KOPT-K1 (cell line): ENCODE measurements around the gene COL6A2.

ENCODE experiments used
- H3K27ac ChIP-seq: fragments of 200-600 bp; sonication (generic); 2 replicates; pipeline ENCODE4 v1.5.1; 2016; ENCODE audit warnings: antibody characterized with exemption, mild to moderate bottlenecking, low read depth, low read length; ENCODE audit not compliant: poor library complexity, severe bottlenecking
- H3K36me3 ChIP-seq: fragments of 200-600 bp; sonication (generic); 2 replicates; pipeline ENCODE4 v1.5.1; 2017; ENCODE audit warnings: antibody characterized with exemption, mild to moderate bottlenecking, low read length, moderate library complexity; ENCODE audit not compliant: insufficient read depth
- H3K9me3 ChIP-seq: fragments of 200-600 bp; sonication (generic); 2 replicates; pipeline ENCODE4 v1.5.1; 2017; ENCODE audit warnings: antibody characterized with exemption, low read length, mild to moderate bottlenecking; ENCODE audit not compliant: insufficient read depth, poor library complexity, severe bottlenecking

COL6A2 gene

DNA sequence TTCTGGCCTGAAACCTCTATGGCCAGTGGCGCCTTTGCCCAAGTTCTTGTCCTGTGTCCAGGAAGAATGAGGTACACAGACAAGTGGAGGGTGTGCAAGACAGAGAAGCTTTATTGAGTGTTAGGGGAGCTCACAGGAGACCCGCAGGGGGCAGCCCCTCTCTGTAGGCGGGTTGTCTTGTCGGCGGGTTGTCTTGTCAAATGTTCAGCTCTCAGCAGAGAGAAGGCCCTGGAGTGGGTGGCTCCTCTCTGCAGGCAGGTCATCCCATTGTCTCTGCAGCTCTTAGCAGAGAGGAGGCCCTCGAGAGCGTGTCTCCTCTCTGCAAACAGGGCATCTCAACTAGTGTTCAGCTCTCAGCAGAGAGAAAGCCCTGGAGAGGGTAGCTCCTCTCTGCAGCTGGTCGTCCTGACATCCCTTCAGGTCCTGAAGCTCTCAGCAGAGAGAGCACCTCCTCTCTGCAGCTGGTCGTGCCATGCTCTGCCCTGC is 11.0 kb downstream of the COL6A2 start:
- H3K9me3 ChIP-seq: peaks cover 14% of the 10 kb centered on the region
- no peaks in the 10 kb centered on the region for H3K36me3 ChIP-seq
- no peak overlapping the region for H3K27ac ChIP-seq

DNA sequence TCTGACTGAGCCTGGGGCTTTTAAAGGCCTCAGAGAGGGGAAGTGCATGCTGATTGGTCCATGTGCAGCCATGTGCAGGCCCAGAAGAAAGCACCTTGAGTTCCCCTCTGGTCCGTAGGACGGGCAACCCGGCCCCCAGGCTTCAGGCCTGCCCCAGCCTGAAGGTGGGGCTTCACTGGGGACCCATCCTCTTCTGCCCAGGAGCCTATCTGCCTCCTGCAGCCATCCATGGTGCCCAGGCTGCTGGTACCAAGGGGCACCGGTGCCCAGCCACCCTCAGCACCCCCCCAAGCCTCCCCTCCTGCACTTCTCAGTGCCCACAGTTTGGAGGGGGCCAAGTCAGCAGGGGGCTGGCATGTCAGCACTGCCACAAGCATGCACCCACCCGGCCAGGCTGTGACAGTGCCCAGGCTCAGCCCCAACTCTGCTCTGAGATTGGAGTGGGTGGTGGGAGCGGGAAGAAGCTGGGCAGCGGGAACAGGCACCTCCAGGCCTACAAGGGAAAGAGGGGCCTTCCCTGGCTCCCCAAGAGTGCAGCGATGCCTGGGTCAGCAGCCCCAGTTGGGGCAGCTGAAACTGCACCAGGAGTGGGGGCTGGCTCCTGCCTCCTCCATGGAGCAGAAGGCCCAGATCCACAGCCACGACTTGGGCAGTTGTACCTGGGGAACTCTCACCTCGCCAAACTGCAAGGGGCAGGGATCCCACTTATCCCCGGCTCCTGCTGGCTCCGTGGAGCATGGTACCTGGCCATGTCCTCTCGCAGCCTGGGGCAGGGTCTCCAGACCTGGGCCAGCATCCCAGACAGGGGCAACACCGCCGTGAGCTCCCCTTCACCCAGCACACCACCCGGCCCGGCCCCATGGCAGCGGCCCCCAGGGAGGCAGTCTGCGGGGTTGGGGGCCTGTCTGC is 11.7 kb downstream of the COL6A2 start:
- no peaks in the 10 kb centered on the region for H3K36me3 ChIP-seq
- peaks cover 14% of the 10 kb centered on the region for H3K9me3 ChIP-seq
- no peak overlapping the region for H3K27ac ChIP-seq

DNA sequence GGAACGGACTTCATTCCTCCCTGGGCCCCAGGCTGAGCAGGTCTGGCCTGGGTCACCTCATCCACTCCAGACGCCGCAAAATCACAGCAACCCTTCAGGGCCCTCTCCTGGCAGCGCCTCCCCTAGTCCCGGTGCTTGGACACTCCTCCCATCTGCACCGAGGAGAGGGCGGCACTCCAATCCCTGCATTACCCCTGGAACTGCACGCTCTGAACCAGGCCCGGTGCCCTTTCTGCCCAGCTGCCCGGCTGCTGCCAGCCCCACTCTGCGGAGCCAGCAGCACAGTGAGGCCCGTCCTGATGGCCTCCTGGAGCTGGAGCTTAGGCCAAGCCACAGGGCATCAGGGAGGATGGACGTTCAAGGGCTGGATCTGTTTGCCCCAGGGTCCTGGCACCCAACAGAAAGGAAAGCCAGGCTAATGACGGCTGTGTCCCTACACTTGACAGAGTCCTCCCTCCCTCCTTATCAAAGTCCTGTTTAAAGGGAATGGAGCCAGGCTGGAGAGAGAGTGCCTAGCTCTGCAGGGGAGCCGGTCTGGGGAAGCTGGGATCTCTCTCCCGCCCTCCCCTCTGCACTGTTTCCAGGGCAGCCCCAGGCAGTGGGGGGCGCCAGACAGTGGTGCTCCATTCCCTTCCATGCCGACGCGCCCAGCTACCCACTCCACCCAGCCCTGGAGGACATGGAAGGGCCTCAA is 12.7 kb downstream of the COL6A2 start:
- H3K9me3 ChIP-seq: peaks cover 20% of the 10 kb centered on the region
- H3K27ac ChIP-seq: no peak overlapping the region
- H3K36me3 ChIP-seq: no peaks in the 10 kb centered on the region

DNA sequence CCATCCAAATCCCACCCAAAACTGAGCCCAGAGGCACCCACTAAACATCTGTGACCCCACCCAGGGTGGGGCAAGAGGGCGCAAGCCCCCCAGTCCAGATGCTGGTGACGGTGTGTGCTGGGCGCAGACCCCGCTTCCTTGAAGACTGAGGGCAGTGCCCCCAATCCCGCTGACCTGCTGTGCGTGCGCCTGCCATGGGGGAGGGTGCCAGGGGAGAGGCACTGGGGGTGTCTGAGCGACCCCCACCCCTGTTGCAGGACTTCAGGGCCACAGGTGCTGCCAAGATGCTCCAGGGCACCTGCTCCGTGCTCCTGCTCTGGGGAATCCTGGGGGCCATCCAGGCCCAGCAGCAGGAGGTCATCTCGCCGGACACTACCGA is 13.3 kb downstream of the COL6A2 start:
- no peaks in the 10 kb centered on the region for H3K36me3 ChIP-seq
- H3K9me3 ChIP-seq: peaks cover 20% of the 10 kb centered on the region
- no peak overlapping the region for H3K27ac ChIP-seq

DNA sequence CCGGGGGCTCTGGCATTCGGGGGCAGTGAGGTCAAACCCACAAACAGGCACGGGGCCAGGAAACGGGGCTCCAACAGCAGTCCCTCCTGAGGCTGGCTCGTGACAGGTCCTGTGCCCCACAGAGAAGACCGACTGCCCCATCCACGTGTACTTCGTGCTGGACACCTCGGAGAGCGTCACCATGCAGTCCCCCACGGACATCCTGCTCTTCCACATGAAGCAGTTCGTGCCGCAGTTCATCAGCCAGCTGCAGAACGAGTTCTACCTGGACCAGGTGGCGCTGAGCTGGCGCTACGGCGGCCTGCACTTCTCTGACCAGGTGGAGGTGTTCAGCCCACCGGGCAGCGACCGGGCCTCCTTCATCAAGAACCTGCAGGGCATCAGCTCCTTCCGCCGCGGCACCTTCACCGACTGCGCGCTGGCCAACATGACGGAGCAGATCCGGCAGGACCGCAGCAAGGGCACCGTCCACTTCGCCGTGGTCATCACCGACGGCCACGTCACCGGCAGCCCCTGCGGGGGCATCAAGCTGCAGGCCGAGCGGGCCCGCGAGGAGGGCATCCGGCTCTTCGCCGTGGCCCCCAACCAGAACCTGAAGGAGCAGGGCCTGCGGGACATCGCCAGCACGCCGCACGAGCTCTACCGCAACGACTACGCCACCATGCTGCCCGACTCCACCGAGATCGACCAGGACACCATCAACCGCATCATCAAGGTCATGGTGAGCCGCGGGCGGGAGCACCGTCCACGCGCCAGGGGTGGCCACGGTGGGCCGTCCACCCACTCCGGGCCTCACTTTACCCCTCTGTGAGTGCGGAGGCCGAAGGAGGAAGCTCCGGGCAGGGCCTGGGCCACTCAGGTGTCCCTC is 14.2 kb downstream of the COL6A2 start:
- Histone ChIP-seq H3K36me3 (no peaks in the 10 kb centered on the region), H3K9me3 (peaks cover 20% of the 10 kb centered on the region), H3K27ac (no peak overlapping the region)

DNA sequence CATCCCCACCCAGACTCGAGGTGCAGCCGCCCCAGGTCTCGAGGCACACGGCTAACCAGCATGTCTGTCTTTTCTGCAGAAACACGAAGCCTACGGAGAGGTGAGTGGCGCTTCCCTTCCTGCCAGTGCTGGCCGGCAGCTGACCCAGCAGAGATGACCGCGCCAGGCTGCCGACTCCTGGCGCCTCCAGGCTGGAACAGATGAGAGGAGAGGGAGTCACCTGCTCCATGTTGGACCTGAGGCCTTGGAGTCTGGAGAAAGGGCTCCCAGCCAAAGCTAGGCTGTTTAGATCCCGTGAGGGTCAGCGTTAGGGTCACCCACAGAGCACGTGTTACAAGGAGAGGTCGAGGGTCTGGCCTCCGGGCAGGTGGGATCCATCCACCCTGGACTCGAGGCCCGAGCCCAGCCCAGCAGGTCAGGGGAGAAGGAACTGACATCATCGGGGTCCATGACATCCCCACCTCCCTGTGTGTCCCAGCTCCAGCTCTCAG is 14.9 kb downstream of the COL6A2 start:
- H3K9me3 ChIP-seq: peaks cover 14% of the 10 kb centered on the region
- no peak overlapping the region for H3K27ac ChIP-seq
- H3K36me3 ChIP-seq: no peaks in the 10 kb centered on the region

DNA sequence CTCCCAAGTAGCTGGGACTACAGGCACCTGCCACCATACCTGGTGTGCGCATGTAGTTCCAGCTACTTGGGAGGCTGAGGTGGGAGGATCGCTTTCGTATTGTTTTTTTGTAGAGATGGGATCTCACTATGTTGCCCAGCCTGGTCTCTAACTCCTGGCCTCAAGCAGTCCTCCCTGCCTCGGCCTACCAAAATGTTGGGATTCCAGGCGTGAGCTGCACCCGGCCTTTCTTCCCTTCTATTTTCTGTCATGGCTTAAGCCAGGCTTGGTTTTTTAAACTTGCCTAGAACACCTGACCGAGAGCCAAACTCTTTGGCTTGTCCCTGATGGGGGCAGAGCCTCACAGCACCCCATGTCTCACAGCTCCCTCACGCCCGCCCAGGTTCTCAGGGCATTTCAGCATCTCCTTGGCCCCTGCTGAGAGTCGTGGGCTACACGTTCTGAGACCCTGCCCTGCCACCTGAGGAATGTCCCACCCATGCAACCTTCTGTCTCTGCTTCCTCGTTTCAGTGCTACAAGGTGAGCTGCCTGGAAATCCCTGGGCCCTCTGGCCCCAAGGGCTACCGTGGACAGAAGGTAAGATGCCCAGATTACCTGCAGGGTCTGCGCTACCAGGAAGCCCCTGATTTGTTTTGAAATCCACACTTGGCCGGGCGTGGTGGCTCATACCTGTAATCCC is 15.7 kb downstream of the COL6A2 start:
- peaks cover 7% of the 10 kb centered on the region for H3K9me3 ChIP-seq
- H3K36me3 ChIP-seq: no peaks in the 10 kb centered on the region
- H3K27ac ChIP-seq: no peak overlapping the region

DNA sequence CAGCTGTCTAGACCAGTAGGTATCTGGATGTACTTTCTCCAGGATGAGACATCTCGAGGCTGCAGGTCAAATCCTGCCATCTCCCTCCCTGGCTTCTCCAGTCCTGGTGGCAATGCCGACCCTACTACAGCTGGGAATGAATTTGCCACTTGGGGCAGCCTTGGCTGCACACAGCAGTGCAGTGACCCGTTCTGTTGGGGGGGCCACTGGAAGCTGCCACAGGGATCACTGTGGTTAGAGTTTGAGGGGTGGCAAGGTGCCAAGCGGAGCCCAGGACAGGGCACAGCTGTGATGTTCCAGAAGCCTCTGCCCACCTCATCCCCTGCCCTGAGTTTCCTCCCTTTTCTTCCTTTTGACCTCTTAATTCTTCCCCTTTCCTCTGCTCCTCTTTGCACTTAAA is 17.1 kb downstream of the COL6A2 start:
- H3K9me3 ChIP-seq: peaks cover 5% of the 10 kb centered on the region
- H3K27ac ChIP-seq: no peak overlapping the region
- H3K36me3 ChIP-seq: no peaks in the 10 kb centered on the region

DNA sequence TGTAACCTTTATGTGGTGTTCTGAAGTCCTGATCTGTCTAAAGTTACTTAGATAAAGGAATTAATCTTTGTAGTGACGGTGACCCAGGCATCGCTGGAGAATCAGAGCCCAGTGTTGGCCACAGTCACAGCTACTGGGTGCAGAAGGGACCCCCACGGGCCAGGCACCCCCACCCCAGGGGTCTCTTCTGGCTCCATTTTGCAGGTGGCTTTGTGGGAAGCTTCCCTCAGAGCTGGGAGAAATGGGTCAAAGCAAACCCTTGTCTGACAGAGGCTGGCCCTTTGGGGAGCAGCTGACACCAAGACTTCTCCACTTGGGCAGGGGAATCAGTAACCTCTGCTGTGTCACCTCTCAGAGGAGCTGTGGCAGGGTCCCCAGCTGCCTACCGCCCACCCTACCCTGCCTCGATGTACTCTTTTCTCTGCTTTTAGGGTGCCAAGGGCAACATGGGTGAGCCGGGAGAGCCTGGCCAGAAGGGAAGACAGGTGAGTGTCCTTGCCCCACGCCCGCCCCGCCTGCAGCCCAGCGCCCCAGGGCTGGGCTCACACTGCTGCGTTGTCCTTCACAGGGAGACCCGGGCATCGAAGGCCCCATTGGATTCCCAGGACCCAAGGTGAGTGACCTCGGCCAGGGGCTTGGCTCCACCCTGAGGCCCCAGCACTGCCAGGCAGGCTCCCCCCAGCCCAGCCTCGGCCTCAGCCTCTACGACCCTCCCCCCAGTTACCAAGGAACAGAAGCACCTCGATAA is 17.7 kb downstream of the COL6A2 start:
- peaks cover 5% of the 10 kb centered on the region for H3K9me3 ChIP-seq
- no peak overlapping the region for H3K27ac ChIP-seq

DNA sequence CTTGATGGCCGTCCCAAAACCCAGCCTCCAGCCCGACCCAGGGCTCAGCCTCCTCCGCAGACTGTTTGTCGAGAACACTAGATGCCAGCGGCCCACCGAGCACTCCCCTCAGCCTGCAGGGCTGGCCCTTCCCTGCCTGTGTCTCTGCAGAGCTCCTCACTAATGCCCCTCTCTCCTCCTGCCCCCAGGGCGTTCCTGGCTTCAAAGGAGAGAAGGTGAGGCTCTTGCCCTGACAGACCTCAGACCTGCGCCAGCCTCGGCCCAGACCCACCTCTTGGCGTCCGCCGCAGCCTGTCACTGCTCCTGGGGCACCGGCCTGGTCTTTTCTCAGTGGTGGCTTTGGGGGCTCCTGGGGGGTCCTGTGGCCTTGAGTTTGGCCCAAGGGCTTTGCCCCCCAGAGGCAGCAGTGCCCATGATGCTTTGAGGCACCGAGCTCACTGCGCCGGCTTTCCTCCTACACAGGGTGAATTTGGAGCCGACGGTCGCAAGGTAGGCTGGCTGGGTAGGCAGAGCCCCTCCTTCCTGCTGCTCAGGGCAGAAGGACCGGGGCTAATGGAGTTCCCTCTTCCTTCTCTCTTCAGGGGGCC is 18.4 kb downstream of the COL6A2 start:
- Histone ChIP-seq H3K9me3 (peaks cover 5% of the 10 kb centered on the region), H3K27ac (no peak overlapping the region), H3K36me3 (no peaks in the 10 kb centered on the region)

More for the DNA sequence above, 17.7 kb downstream of the COL6A2 start:
- H3K36me3 ChIP-seq: no peaks in the 10 kb centered on the region

DNA sequence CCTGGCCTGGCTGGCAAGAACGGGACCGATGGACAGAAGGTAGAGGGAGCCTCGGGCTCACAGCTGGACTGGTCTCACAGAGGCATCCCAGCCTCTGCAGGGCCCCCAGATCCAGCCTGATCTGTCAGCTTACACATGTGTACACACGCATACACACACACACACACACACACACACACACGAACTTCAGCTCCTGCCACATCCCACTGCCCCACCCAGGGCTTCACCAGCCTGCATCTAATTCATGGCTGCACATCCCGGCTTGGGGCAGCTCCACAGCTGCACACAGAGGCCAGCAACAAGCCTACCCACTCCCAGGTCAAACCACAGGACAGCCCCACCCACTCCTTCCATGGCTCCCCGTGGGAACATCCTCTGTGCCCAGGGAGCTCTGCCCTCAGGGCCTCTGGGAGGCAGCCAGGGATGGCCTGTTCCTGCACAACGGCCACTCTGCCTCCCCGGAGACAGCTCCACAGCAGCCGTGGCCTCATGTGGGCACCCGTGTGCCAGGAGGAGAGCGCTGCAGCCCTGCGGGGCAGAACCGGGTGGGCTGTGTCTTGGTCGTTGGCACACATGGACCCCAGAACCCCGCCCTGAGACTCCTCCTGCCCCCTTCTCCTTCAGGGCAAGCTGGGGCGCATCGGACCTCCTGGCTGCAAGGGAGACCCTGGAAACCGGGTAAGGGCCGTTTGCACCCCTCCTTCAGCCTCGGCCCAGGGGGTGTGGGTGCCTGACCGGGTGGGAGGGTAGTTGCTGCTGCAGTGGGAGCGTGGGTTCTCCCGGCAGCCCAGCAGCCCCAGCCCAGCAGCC is 19.1 kb downstream of the COL6A2 start:
- Histone ChIP-seq H3K9me3 (peaks cover 5% of the 10 kb centered on the region), H3K36me3 (no peaks in the 10 kb centered on the region), H3K27ac (no peak overlapping the region)

DNA sequence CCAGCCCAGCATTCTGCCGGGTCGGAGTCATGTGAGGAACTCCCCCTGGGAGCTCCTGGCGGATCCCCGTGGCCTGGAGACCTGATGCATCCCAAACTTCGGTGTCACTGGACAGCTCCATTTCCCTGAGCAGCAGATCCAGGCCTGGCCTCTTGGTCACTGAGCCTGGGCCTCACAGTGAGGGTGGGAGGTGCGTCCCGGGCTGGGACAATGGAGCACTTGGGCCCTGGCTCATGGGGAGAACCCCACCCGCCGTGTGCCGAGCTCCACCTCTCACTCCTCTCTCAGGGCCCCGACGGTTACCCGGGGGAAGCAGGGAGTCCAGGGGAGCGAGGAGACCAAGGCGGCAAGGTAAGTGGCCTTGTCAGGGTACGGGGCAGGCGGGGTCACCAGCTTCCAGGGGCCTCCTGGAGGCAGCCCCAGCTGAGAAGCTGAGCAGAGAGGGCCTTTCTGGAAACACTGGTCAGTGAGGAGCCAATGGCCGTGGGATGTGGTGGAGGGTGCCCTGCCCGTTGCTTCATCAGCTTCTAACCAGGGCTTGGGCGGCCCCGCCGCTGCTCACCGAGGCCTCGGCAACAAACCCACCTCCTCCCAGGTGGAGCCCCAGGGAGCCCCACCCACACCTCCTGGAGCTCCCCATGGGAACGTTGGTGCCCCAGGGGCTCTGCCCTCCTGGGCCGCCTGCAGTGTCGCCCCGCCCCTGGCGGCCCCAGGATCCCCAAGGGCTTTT is 19.8 kb downstream of the COL6A2 start:
- no peak overlapping the region for H3K27ac ChIP-seq
- peaks cover 5% of the 10 kb centered on the region for H3K9me3 ChIP-seq
- no peaks in the 10 kb centered on the region for H3K36me3 ChIP-seq
